ENCODE data around the gene PLTP. TPM values are rescaled to one million over a fixed set of nuclear protein-coding genes. Genes with fewer than 3 reads are reported as not detected.
A peak's percentile ranks its signal among the peaks of the same experiment; 100 is the strongest.
"Not testable (repeated sequence)": the region's sequence is repeated elsewhere in the genome, so short reads cannot be mapped to it uniquely, and the experiment has no call there.

PLTP gene
- total RNA-seq, 1 donor from 2014 or later, result 97.7 TPM

GRCh38 chr20:45946149-45946970, 34.4 kb upstream of the PLTP start:
- intact Hi-C loops (cut with micrococcal nuclease), result no loop called here
- DNase-seq (peak; percentile 43), ATAC-seq (peak; percentile 24)

- intact Hi-C loops (cut with micrococcal nuclease), result no loop called here
- peak; percentile 30 for DNase-seq
- ATAC-seq, result no peak
These were observed 33.8 kb upstream of the PLTP start for GRCh38 chr20:45945678-45946148.

GRCh38 chr20:45944965-45945677, 33.2 kb upstream of the PLTP start:
- ATAC-seq, result no peak
- peak; percentile 20 for DNase-seq
- intact Hi-C loops (cut with micrococcal nuclease), result no loop called here

- peak; percentile 19 for DNase-seq
- no peak for ATAC-seq
- intact Hi-C loops (cut with micrococcal nuclease), result no loop called here
These were observed 32.4 kb upstream of the PLTP start for GRCh38 chr20:45944151-45944964.

GRCh38 chr20:45943613-45944012, 31.7 kb upstream of the PLTP start:
- no peak for DNase-seq
- ATAC-seq, result no peak
- intact Hi-C loops (cut with micrococcal nuclease), result no loop called here

GRCh38 chr20:45940469-45940868, 28.5 kb upstream of the PLTP start:
- no peak for ATAC-seq
- peak; percentile 14 for DNase-seq
- intact Hi-C loops (cut with micrococcal nuclease), result no loop called here

- intact Hi-C loops (cut with micrococcal nuclease), result no loop called here
- no peak for ATAC-seq
- no peak for DNase-seq
These were observed 28.1 kb upstream of the PLTP start for GRCh38 chr20:45940053-45940452.

GRCh38 chr20:45938727-45939438, 26.9 kb upstream of the PLTP start:
- ATAC-seq (no peak), DNase-seq (peak; percentile 20)
- intact Hi-C loops (cut with micrococcal nuclease), result no loop called here

GRCh38 chr20:45937765-45938164, 25.8 kb upstream of the PLTP start:
- intact Hi-C loops (cut with micrococcal nuclease), result no loop called here
- no peak for DNase-seq
- no peak for ATAC-seq

GRCh38 chr20:45935416-45936046, 23.6 kb upstream of the PLTP start:
- DNase-seq (no peak), ATAC-seq (peak; percentile 18)
- intact Hi-C loops (cut with micrococcal nuclease), result no loop called here

GRCh38 chr20:45934586-45935415, 22.8 kb upstream of the PLTP start, which contains the start of gene PCIF1:
PCIF1 (plus strand) TSS chr20:45934683; CDS start chr20:45939000, 4,317 bp downstream.
- intact Hi-C loops (cut with micrococcal nuclease), result no loop called here
- peak; percentile 99 for DNase-seq
- ATAC-seq, result peak; percentile 89

GRCh38 chr20:45934046-45934585, 22.2 kb upstream of the PLTP start:
- DNase-seq (peak; percentile 83), ATAC-seq (peak; percentile 47)
- intact Hi-C loops (cut with micrococcal nuclease), result no loop called here

GRCh38 chr20:45933266-45934045, 21.5 kb upstream of the PLTP start:
- intact Hi-C loops (cut with micrococcal nuclease), result no loop called here
- ATAC-seq (peak; percentile 49), DNase-seq (peak; percentile 77)

- intact Hi-C loops (cut with micrococcal nuclease); DNase-seq; ATAC-seq: not testable (repeated sequence)
These were observed 19.7 kb upstream of the PLTP start for GRCh38 chr20:45931680-45932079.

- peak; percentile 24 for DNase-seq
- no peak for ATAC-seq
- intact Hi-C loops (cut with micrococcal nuclease), result no loop called here
These were observed 15.3 kb upstream of the PLTP start for GRCh38 chr20:45927071-45927878.

GRCh38 chr20:45926731-45927070, 14.7 kb upstream of the PLTP start:
- peak; percentile 18 for DNase-seq
- intact Hi-C loops (cut with micrococcal nuclease), result no loop called here

More at GRCh38 chr20:45926731-45927070, 14.7 kb upstream of the PLTP start:
- no peak for ATAC-seq

Data from left ventricle myocardium superior (tissue), 1 donor.